HG03045 (cell line): Measurements from ENCODE around the gene TTLL11.

Source experiments
- ATAC-seq: cut with Tn5 transposase; IDR thresholded peaks from one replicate; pipeline ENCODE4 v1.9.1; 2021; ENCODE audit warnings: mild to moderate bottlenecking, moderate library complexity; ENCODE audit not compliant: unreplicated experiment

The TTLL11 gene

DNA sequence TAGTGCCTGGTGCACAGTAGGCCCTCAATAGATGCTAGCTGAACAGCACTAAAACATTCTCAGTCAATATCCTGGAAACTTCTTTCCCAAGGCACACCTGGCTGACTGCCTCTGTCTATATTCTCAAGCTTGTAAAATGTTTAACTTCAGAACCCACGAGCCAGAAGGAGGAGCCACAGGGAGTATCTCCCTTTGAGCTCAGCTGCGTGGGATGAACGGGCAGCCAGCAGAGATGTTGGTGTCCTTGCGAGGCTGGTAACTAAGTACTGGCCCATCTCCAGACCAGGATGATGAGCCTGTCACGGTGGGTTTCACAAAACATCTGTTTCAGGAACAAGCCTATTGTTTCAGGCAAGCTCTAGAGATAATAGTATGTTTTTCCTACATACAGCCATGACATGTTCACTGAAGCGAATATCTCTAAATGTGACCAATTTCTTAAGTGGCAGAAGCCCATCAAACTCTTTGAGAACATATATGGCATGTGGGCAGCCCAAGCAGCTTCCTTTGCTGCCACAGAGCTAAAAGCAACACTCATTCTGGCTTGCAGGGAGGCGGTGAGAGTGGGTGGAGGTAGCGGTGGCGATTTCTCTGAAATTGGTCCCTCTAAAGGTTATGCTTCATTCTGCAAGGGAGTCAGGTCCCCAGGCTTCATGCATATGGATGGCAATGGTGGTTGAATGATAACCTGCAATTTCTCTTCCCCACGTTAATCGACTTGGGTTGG, 206.2 kb downstream of the TTLL11 start:
- ATAC-seq: no peak

DNA sequence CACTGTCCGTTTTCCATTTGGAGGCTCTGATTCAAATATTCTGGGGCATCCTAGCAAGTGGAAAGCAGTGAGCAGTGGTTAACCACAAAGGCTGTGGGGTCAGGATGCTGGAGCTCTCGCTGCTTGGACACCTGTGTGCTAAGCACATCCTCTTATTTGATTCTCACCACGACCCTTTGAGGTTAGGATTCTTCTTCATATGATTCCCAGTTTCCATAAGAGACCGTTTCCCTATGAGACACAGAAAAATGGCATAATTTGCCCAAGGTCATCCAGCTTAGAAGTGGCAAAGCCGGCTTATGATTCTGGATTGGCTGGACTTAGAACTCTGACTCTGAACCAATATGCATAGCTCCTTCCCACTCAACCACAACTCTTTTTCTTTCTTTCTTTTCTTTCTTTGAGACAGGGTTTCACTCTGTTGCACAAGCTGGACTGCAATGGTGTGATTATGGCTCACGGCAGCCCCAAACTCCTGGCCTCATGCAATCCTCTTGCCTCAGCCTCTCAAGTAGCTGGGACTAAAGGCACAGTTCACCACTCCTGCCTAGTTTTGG, 207.7 kb downstream of the TTLL11 start:
- no peak for ATAC-seq

DNA sequence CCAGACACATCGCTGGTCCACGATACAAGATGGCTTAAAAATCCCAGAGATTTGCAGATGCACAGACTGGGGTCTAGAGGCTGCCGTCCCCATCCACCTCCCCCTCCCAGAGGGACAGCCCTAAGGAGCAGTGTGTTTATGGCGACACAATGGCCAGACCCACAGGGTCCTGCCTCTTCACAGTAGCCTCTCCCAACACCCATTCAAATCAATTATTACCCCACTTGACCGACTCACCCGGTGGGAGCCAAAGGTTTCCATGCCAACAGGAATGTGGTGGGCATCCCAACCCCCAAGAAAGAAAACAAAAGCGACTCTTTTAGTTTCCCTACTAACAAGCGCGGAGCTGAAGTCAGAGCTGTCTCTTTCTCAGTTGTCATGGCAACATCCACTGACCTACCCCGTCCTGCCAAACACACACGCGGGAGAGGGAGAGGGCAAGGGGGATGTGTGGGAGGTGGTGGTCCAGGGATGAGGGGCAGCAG, 209.0 kb downstream of the TTLL11 start:
- ATAC-seq: no peak

DNA sequence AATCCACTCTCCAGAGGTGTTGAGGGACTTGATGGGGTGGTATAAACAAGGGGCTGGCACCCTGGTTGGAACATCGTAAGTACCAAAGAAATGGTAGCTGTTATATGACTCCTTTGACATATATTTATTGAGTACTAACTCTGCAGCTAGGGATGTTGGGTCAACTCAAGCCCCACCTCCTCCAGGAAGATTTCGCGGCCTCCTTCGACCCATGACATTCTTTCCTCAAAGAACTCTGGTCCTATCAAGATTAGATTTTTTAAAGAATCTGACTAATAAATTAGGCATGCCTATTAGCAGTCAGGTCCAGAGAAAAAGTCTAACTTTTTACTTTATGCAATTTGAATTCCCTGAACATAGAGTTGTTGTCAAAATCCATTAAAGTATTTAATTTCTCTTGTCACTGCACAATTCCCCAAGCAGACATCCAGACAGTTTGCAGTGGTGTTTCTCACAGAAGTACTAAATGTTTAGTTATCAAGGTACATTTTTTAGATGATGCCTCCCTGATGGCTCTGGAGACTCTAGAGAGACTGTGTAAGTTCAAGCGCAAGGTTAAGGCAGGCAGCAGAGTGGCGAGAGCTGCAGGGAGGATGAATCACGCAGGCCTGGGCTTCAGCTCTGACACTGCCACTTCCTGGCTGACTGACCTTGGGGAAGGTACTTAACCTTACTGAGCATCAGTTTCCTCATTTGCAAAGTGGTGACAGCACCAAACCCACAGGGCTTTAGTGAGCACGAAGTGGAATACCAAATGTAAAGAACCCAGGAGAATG, 209.6 kb downstream of the TTLL11 start:
- no peak for ATAC-seq

DNA sequence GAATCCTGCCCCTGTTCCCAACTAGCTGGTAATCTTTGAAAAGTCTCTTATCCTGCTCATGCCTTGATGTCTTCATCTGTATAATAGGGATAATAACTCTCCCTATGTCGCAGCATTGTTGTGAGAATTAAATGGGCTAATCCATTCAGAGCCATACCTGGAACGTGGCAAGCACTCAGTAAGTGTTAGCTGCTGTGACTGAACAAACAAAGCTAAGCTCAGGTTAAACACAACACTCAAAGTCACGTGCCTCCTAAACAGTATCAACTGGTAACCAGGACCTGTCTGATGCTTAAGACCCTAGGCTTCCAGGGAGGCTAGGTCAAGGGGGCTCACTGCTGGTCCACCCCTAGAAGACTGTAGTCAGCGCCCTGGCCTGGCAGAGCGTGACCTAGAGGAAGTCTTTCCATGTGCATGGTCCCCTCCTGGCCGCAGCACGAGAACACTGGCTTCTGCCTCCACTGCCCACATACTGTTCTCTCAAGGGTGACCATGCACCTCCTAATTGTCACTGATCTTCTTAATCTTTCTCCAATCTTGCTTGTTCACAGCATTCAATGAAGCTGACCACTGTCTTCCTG, 211.1 kb downstream of the TTLL11 start:
- no peak for ATAC-seq

DNA sequence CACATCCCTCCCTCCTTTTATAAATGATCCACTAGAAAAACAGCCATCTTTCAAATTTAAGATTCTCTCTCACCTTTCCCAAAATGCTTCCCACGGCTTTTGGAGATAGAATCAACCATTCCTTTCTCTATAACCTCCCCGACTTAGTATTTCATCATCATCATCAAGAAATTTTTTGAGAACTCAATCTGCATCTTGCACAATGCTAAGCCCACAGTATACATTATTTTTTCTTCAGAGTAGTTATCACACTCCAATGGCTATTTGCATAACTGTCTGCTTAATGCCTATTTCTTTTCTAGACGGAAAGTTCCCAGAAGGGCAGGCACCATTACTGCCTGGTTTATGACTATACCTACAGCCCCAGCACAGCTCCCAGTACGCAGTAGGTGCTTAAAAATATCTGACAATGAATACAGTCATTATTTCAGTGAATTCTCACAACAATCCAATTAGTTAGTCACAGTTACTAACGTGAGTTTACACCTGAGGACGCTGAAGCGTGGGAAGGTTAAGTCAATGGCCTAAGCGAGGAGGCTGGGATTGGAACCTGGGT, 212.7 kb downstream of the TTLL11 start:
- ATAC-seq: no peak

DNA sequence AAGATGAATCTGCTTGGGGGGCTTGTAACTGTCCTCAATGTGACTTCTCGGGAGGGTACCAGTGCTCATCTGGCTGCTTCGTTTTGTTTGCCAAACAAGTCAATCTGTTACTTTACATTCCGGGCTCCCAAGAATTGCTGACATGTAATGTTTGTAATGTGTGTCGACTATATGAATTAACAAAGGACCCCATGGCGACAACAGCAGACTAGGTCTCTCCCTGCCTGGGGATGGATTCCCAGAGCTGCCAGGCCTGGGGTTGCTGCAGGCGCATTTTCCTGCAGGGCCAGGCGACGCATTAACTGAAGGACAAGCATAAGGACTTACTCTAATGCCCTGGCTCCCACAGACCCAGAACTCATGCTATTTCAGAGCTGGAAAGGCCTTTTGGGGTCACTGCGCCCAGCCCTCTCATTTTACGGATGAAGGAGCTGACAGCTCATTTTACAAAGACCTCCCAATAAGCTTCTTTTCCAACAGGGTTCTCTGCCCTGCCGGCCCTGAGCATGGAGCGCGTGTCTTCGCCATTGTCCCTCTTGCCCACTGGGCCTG, 214.8 kb downstream of the TTLL11 start:
- no peak for ATAC-seq

DNA sequence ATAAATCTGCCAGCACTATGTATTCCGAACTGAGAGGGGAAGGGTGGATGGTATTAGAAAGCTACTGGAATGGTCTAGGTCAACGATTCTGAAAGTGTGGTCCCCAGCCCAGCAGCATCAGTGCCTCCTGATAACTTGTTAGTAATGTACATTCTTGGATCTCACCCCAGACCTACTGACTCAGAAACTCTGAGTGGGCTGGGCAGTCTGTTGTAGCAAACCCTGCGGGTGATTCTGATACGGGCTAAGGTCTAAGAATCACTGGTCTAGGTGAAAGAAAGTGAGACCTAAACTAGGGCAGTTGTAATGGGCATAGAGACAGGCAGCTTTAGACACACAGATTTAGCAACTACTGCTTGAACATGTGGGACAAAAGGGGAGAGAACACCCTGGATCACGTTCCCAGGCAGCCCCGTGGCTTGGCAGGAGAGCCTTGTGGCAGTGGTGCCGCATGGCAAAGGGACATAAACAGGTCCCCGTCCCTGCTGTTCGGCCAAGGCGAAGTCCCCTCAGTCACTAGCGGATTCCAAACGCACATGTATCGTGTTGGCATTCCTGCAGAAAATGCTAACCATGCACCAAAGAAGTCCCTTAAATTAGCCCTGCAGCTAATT, 216.3 kb downstream of the TTLL11 start:
- no peak for ATAC-seq

DNA sequence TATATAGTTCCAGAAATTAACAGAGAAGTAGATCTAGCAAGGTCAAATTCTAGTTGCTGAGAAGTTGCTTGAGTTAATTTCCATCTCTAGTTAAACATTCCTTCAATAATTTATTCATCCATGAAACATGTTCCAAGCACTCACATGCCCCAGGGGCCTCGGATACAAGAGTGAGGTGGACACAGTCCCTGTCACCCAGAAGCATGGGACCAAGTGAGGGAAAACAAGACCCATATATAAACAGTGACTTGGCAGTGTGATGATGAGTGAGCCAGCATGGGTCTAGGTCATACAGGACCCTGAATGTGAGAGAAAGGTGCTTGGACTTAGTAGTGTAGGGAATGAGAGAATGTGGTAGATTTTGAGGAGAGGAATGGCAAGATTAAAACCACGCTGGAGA, 216.9 kb downstream of the TTLL11 start:
- no peak for ATAC-seq

DNA sequence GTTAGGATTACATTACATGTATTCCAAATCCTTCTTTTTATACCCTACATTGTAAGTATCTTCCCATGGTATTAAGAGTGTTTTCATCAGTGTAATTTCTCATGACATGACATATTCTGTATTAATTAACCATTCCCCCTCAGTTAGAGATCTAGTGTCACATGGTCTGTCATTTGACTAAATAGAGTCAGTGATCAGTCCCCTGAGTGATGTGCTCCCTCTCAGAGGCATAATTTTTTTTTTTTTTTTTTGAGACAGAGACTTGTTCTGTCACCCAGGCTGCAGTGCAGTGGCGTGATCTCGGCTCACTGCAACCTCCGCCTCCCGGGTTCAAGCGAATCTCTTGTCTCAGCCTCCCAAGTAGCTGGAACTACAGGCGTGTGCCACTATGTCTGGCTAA, 218.6 kb downstream of the TTLL11 start:
- no peak for ATAC-seq

DNA sequence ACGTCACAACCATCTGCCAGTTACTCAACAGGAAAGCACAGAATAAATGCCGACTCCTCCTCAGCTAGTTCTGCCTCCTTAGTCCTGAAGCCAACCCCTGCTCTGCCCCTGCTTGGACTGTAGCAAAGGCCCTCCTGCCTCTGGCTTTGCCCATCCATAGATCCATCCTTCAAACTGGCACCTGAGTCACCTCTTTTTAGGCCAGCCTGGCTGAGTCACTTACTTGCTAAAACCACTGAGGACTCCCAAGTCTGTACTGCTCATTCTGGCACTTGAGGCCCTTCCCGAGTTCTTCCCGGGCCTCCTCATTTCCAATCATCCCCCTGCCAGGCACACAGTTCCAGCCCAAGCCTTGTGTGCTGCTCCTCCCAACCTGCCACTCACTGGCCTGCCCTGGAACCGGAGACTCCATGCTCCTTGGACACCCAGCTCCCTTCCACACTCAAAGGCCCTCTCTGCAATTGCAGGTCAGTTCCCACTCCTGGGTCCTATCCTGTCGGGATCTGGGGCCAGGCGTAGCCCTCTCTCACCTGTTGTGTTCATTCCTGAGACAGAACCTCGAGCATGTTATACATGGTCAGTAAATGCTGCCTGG, 221.6 kb downstream of the TTLL11 start:
- no peak for ATAC-seq

DNA sequence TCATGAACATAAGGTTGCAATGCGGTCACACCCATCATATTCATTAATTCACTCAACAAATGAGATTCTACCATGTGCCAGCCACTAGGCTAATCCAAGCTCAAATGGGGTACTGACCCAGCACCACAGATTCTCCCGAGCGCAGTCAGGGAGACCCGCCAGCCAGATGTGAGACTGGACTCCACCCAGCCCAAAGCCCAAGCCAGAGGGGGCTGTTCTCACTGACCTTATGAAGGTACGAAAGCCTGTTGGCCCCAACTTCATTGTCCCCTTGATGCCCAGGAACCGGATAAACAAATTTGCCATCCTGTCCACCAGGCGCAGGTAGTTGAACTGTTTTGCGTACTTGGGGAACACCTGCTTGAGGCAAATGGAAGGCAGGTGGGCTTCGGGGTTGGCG, 222.8 kb downstream of the TTLL11 start:
- ATAC-seq: no peak

DNA sequence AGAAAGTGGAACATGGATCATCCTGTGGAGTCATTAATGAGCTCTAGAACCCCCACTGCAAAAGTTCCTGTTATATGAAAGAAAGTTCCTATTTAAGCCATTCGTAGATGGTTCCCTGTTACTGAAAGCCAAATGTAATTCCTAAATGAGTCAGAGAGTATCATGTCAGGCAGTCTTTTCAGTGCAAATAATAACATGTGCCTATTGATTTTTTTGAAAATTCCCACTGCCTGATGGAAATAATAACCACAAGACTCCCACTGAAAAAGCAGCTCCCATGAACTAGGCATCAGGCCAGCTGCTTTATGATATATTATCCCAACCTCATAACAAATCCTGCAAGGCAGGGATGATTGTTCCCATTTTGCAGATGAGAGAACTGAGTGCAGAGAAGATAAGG, 224.5 kb downstream of the TTLL11 start:
- ATAC-seq: no peak

DNA sequence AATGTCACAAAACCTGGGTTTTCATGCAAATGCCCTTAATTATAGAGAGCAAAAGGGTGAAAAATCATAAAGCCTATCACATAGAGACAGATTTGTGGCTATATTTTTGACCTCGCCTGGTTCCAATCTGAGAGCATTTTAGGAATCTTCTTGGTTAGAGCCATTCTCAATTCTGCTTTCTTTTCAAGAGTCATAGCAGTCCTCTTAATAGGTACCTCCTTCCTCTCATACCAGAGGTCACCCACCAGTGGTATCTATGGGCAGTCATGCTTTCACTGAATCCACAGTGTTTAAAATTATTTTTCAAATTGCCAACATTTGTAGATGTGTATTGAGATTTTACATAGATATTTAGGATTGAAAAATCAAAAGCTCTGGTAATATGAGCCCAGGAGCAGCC, 226.2 kb downstream of the TTLL11 start:
- no peak for ATAC-seq

DNA sequence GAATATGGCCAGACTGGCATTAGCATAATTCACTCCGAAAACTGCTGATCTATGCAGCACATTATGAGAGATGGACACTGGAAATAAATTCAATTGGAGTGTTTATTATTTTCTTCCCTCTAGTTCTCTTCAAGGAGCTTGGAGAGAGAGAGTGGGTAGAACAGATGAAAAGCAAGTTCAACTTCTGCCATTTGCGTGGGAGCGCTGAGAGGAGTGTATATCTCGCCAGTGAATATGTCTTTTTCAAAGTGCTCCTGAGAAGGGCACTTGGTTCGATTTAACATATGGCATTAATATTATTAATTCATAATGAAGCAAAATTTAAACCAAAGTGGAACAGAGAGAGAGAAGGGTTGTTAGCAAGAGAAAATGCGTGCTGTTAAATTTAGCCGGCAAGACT, 227.2 kb downstream of the TTLL11 start:
- ATAC-seq: no peak

DNA sequence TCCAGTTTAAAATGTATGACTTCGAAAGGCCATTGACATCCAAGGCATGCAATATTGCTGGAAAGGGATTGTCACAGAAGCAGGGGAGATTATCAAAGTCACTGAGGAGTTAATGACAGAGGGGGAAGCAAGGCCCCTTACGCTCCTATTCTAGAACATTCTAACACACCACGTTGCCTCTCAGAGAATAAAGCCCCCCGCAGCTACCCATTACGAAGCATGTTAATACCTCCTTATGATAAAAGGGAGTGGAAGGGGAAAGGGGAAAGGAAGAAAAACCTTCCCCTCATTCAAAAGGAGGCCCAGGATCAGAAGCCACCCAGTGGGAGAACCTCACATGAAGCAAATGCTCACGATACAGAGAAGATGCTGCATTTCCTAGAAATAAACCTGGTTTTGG, 228.0 kb downstream of the TTLL11 start:
- no peak for ATAC-seq

DNA sequence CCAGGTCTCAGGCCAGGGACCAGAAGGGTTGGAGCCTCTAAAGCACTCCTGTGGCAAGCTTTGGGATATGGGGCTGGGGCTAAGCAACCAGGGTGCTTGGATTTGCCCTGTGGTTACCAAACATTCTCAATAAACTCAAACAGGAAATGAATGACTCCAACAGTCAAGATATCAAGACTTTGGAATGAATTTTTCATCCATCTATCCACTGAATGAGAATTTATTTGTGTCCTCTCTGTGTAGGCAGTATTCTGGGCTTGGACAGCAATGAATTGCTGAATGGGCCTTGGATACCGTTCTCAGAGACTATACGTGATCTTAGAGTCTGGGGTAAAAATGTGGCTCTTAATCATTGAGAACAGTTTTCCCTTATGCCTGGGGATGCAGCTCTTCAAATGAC, 229.2 kb downstream of the TTLL11 start:
- ATAC-seq: no peak

DNA sequence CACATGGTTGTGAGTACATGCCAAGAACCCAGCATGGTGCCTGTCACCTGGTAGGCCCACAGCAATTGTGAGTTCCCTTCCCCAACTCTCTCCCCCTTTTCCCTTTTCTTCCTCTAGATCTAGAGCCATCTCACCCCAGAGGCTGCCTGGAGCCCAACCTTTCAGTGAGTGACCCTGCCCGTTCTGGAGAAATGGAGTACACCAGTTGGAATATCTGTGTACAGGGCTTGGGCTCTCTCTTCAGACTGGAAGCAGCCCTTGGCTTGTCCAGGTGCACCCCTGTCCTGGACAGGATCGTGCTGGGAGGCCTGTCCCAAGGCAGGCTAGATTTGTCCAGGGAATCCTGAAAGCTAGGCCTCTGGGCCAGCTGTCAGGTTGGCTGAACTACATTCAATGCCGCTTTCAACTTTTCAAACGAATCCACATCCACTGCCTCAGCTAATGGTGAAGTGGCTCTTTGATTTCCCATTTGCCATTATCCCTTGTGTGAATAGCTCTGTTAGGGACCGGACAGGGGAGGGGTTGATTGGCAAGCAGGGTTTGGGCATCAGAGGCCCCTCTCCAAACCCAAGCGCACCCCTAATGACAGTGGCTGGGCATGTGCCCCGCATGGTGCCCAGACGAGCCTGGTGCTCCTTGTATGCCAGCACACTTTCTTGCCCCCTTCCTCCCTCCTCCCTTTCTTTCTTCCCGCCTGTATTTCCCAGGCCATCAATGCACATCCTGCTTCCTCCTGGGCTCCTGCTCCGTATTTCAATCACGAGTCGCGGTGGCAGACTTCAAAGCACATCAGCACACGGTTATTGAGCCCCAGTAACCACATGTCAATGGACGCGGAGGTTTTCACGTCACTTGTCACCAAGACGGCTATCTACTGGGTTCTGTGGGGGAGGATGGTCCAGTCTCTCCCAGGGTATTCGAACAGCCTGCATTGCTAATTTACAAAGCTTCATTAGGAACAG, 230.5 kb downstream of the TTLL11 start:
- no peak for ATAC-seq

DNA sequence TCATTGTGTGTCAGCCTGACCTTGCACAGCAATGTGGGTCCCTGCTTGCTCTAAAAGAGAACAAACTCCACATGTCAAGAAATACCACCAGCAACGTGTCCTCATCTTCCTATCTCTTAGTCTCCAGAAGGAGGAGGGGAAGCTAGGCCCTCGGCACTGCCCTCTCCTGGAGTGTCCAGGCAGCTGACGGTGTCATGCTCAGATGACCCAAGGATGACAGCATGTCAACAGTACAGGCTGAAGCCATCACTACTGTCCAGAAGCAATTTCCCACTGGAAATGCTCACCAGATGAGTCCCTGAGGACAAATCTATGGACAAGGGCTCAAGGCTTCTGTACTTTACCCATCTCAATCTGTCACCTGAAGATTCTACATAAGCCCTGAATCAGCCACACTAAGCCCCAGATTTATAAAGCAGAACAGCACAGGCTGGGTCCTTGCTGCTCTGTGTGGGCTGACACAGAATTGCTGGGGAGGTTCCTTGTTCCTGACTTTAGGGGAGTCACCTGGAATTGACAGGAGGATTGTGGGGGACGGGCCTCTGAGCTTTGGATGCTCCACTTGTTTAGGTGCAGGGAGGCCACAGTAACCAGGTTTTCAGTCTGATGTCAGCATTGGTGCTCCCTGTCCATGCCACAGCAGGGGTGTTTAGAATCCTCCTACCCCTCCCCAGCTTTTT, 231.5 kb downstream of the TTLL11 start:
- no peak for ATAC-seq
